MCF 10A (cell line): Measurements from ENCODE around the gene TCP11L1. TPM values are rescaled to one million over a fixed set of nuclear protein-coding genes. Genes with fewer than 3 reads are reported as not detected.
"Not testable (repeated sequence)": the region's sequence is repeated elsewhere in the genome, so short reads cannot be mapped to it uniquely, and the experiment has no call there.

Experiments
- BruUV-seq: library from RNA; stranded (reverse); fragments of 400-500 nt; replicated peaks from 2 replicates; lab custom pipeline; 2021; lab: Mats Ljungman, UMichigan
- CTCF ChIA-PET: fragments of 300-600 bp; sonication (Branson Sonifier 250); formaldehyde crosslinking; extraction: SDS; loops from one replicate; lab custom pipeline; 2021; ENCODE audit warnings: antibody characterized with exemption, inconsistent platforms; lab: Yijun Ruan, JAX
- POLR2A ChIA-PET: fragments of 300-600, 350-650 bp; sonication (Branson Sonifier 250); formaldehyde crosslinking; extraction: SDS; loops from one replicate; lab custom pipeline; 2020; ENCODE audit warnings: antibody characterized with exemption, inconsistent platforms; lab: Yijun Ruan, JAX
- DNase-seq: peaks from one replicate; pipeline ENCODE4 v3.0.0-alpha.2; 2018; ENCODE audit not compliant: unreplicated experiment
- H3K27ac Mint-ChIP-seq: one replicate; pipeline ENCODE4 v1.8.0; 2022; ENCODE audit warnings: mild to moderate bottlenecking, low read depth, mixed read lengths; ENCODE audit not compliant: unreplicated experiment
- H3K27me3 Mint-ChIP-seq: one replicate; pipeline ENCODE4 v1.8.0; 2022; ENCODE audit warnings: mixed read lengths; ENCODE audit not compliant: insufficient read depth, unreplicated experiment
- H3K36me3 Mint-ChIP-seq: one replicate; pipeline ENCODE4 v1.8.0; 2022; ENCODE audit warnings: mild to moderate bottlenecking, moderate library complexity, mixed read lengths; ENCODE audit not compliant: insufficient read depth, unreplicated experiment
- H3K4me1 Mint-ChIP-seq: one replicate; pipeline ENCODE4 v1.8.0; 2022; ENCODE audit warnings: mixed read lengths; ENCODE audit not compliant: insufficient read depth, unreplicated experiment
- H3K4me3 Mint-ChIP-seq: one replicate; pipeline ENCODE4 v1.8.0; 2022; ENCODE audit warnings: mild to moderate bottlenecking, moderate library complexity, mixed read lengths; ENCODE audit not compliant: unreplicated experiment
- H3K9me3 Mint-ChIP-seq: one replicate; pipeline ENCODE4 v1.8.0; 2022; ENCODE audit warnings: mixed read lengths; ENCODE audit not compliant: unreplicated experiment
- intact Hi-C: fragments of 100-400 bp; cut with micrococcal nuclease; formaldehyde crosslinking; loops from 2 replicates; pipeline ENCODE4 v1.14.1; 2022
- total RNA-seq: library from RNA; stranded (reverse); gene quantifications from 2 replicates; pipeline ENCODE4 v1.2.3, GENCODE V29; 2022
- TF ChIP-seq, protein P1 (sequence below): fragments of 200-600 bp; IDR thresholded peaks from one replicate; pipeline ENCODE4 v1.8.0; 2022; ENCODE audit warnings: antibody characterized with exemption, mild to moderate bottlenecking; ENCODE audit not compliant: unreplicated experiment

Gene TCP11L1
- total RNA-seq, 1 experiment from 2014 or later = 25.8 TPM

DNA sequence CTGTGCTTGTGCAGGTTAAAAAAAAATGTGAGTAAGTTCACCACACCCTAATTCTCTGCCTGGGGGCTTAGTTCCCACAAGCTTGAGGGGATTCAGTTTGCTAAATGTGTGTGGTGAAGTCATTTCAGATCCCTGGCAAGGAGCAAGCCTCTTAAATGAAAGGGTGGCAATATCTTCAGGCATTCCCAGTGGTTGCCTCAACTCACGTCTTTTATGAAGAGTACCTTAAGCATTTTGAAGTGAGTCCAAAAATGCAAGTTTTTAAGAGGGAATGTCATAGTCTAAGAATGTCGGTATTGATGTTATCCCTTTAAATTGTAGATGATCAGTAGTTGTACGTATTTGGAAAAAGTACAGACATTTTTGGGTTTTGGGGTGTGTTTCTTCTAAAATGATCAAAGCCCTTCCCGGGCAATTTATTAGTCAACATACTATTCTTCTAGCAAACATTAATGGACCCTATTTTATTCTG lies 4.9 kb downstream of the TCP11L1 start:
- Mint-ChIP-seq H3K9me3 (no peaks in the 10 kb centered on the region), H3K27ac (peak overlapping the region; percentile 76), H3K36me3 (peaks cover 29% of the 10 kb centered on the region), H3K4me3 (peak overlapping the region; percentile 38), H3K27me3 (no peaks in the 10 kb centered on the region), H3K4me1 (peaks cover 42% of the 10 kb centered on the region)
- ChIA-PET POLR2A (interaction anchor here (0.6 to 6.0 kb wide), 15 partner anchors 8 to 248 kb away, joined by 3 to 99 read pairs (median 4); partner anchors contain the start of genes DEPDC7 and QSER1), CTCF (interaction anchor here (0.7 to 11.7 kb wide), 5 partner anchors 9 to 53 kb away, joined by 3 to 103 read pairs (median 4); no protein-coding TSS in a partner anchor)
- BruUV-seq = no TSS peak
- intact Hi-C loops = loop anchor here (2.0 kb wide), 1 partner anchor 18 kb away; no protein-coding TSS in a partner anchor
- TF ChIP-seq, protein P1, sequence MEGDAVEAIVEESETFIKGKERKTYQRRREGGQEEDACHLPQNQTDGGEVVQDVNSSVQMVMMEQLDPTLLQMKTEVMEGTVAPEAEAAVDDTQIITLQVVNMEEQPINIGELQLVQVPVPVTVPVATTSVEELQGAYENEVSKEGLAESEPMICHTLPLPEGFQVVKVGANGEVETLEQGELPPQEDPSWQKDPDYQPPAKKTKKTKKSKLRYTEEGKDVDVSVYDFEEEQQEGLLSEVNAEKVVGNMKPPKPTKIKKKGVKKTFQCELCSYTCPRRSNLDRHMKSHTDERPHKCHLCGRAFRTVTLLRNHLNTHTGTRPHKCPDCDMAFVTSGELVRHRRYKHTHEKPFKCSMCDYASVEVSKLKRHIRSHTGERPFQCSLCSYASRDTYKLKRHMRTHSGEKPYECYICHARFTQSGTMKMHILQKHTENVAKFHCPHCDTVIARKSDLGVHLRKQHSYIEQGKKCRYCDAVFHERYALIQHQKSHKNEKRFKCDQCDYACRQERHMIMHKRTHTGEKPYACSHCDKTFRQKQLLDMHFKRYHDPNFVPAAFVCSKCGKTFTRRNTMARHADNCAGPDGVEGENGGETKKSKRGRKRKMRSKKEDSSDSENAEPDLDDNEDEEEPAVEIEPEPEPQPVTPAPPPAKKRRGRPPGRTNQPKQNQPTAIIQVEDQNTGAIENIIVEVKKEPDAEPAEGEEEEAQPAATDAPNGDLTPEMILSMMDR = no peak
- DNase-seq = peak; percentile 76

DNA sequence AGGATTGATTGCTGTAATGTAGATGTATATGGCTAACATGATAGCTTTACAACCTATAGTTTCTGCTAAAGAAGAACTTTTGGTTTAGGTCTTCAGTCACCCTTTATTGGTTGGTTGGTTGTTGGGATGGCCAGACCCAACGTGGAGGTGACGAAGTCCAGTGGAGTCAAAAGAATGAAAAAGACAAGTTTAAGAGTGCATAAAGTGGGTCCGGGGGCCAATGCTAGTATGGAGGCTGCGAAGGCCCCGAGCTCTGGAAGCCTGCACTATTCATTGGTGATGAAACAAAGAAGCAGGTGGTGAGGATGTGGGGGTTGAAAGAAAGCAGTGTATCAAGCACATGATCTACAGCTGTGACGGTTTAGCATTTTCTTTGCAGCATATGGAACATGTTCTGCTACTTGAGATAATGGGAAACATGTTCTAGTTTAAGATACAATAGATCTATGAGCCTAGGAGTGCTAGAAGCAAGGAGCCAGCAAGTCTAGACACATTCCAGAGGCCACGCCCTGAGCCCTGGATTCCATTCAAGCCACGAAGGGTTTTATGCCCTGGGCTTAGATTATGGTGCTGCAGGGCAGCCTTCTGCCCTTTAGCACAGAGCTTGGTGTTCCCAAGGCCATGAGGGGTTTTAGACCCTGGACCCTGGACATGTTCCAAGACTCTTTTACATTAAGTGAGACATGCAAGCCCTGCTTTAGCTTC lies 6.3 kb downstream of the TCP11L1 start:
- CTCF ChIA-PET = interaction anchor here (0.7 to 11.7 kb wide), 4 partner anchors 7 to 21 kb away, joined by 3 to 103 read pairs (median 4); no protein-coding TSS in a partner anchor
- Mint-ChIP-seq H3K9me3 (no peaks in the 10 kb centered on the region), H3K36me3 (peaks cover 31% of the 10 kb centered on the region), H3K27me3 (no peaks in the 10 kb centered on the region), H3K27ac (peak overlapping the region; percentile 76), H3K4me3 (no peak overlapping the region), H3K4me1 (peaks cover 38% of the 10 kb centered on the region)
- no TSS peak for BruUV-seq
- intact Hi-C loops = loop anchor here (2.0 kb wide), 1 partner anchor 17 kb away; no protein-coding TSS in a partner anchor
- TF ChIP-seq, protein P1 = no peak
- POLR2A ChIA-PET = interaction anchor here (0.8 to 6.0 kb wide), 13 partner anchors 10 to 213 kb away, joined by 3 to 99 read pairs (median 4); partner anchors contain the start of genes DEPDC7 and QSER1
- peak; percentile 81 for DNase-seq

DNA sequence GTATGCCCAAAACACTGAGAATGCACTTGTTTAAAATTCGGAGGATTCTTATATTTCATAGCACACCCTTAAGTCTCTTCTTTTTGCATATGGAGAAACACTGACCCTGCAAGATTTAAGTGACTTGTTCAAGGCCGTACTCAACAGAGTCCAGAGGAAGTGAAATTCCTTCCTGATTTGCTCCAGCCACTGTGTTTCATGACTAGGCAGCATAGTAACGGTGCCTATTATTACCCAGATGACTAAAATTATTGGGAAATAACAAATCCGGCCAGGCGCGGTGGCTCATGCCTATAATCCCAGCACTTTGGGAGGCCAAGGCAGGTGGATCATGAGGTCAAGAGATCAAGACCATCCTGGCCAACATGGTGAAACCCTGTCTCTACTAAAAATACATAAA lies 9.3 kb downstream of the TCP11L1 start:
- H3K27ac Mint-ChIP-seq, H3K4me3 Mint-ChIP-seq, BruUV-seq, H3K27me3 Mint-ChIP-seq, H3K9me3 Mint-ChIP-seq, intact Hi-C loops: not testable (repeated sequence)
- Mint-ChIP-seq H3K4me1 (peaks cover 32% of the 10 kb centered on the region), H3K36me3 (peaks cover 48% of the 10 kb centered on the region)
- POLR2A ChIA-PET = interaction anchor here (1.6 to 6.0 kb wide), 2 partner anchors 9 to 13 kb away, joined by 9 to 99 read pairs; no protein-coding TSS in a partner anchor
- DNase-seq = peak; percentile 35
- CTCF ChIA-PET = interaction anchor here (11.7 kb wide), 1 partner anchor 14 kb away, joined by 103 read pairs; no protein-coding TSS in a partner anchor

DNA sequence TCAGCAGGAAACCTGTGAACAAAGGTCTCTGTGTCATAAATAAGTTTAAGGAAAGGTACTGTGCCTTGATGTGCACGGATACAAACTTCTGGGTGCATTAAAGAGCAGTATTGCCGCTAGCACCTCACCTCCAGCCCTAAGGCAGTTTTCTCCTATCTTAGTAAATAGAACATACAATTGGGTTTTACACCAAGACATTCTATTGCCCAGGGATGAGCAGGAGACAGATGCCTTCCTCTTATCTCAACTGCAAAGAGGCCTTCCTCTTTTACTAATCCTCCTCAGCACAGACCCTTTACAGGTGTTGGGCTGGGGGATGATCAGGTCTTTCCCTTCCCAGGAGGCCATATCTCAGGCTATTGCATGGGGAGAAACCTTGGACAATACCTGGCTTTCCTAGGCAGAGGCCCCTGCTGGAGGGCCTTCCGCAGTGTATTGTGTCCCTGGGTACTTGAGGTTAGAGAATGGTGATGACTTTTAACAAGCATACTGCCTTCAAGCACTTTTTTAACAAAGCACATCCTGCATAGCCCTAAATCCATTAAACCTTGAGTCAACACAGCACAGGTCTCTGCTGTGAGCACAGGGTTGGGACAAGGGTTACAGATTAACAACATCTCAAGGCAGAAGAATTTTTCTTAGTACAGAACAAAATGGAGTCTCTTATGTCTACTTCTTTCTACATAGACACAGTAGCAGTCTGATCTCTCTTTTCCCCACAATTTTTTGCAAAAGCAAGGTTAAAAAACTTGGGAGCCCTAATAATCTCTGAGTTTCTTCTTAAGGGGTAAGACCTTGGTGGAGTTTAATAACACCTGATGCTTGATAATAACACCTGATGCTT lies 10.4 kb downstream of the TCP11L1 start:
- DNase-seq, BruUV-seq, H3K4me3 Mint-ChIP-seq, H3K9me3 Mint-ChIP-seq, H3K27me3 Mint-ChIP-seq, intact Hi-C loops, H3K27ac Mint-ChIP-seq, POLR2A ChIA-PET: not testable (repeated sequence)
- peaks cover 57% of the 10 kb centered on the region for H3K36me3 Mint-ChIP-seq
- H3K4me1 Mint-ChIP-seq = peaks cover 23% of the 10 kb centered on the region
- CTCF ChIA-PET = interaction anchor here (11.7 kb wide), 1 partner anchor 13 kb away, joined by 103 read pairs; no protein-coding TSS in a partner anchor
